ENCODE data around the gene TCF12.
"Not testable (repeated sequence)": the region's sequence is repeated elsewhere in the genome, so short reads cannot be mapped to it uniquely, and the experiment has no call there.

The TCF12 gene

DNA sequence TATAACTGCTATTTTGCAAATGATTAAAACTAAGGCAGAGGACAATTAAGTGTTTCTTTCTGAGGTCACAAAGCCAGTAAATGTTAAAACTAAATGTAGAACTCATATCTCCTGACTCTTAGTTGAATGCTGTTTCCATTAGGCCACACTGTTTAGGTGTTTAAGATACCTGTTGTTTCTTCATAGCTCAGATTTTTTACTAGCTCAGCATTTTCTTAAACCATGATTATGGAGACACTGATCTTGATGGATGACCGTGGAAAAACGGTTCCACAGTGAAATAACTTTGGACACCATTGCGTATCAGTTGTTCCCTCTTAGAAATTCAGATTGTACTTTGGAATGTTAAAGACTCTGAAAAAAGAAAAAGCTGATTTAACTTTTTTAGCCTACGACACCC lies 177.5 kb downstream of the TCF12 start:
- no peaks in the 10 kb centered on the region for H3K27me3 Mint-ChIP-seq
- no peaks in the 10 kb centered on the region for H3K9me3 Mint-ChIP-seq (ENCODE audit: low read depth)
- no peak overlapping the region for H3K4me3 Mint-ChIP-seq
- peaks cover 15% of the 10 kb centered on the region for H3K4me1 Mint-ChIP-seq (ENCODE audit: low read depth)
- H3K36me3 Mint-ChIP-seq = peaks cover 26% of the 10 kb centered on the region
- H3K27ac Mint-ChIP-seq = no peak overlapping the region

DNA sequence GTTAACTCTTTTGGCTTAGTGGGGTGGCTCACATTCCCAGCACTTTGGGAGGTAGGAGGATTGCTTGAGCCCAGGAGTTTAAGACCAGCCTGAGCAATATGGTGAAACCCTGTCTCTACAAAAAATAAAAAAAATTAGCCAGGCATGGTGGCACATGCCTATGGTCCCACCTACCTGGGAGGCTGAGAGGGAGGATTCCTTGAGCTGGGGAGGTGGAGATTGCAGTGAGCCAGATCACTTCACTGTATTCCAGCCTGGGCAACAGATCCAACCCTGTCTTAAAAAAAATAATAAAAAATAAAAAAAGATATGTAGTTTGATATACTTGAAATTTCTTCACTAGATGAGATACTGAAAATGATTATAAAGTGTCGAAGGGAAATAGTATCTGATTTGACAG lies 178.8 kb downstream of the TCF12 start:
- no peaks in the 10 kb centered on the region for H3K27me3 Mint-ChIP-seq
- no peak overlapping the region for H3K27ac Mint-ChIP-seq
- H3K4me1 Mint-ChIP-seq (ENCODE audit: low read depth) = peaks cover 3% of the 10 kb centered on the region
- no peak overlapping the region for H3K4me3 Mint-ChIP-seq
- H3K9me3 Mint-ChIP-seq (ENCODE audit: low read depth) = no peaks in the 10 kb centered on the region
- H3K36me3 Mint-ChIP-seq = peaks cover 21% of the 10 kb centered on the region

DNA sequence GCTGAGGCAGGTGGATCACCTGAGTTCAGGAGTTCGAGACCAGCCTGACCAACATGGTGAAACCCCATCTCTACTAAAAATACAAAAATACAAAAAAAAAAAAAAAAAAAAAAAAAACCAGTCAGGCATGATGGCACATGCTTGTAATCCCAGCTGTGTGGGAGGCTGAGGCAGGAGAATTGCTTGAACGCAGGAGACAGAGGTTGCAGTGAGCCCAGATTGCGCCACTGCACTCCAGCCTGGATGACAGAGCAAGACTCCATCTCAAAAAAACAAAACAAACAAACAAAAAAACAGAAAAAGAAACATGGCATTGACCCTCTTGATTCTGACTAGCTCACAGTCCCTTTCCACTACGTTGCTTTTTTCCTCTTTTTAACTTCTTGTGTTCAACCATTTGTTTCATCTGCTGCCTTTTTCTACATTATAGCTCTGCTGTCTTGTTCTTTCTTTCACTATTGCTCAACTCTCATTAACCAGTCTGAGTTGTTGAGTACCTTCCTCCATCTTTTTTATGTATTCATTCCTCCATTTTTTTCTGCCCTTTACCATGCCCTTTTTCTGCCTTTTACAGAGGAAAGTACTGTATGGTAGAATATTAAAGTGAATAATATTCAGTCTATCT lies 179.6 kb downstream of the TCF12 start:
- H3K27me3 Mint-ChIP-seq; H3K9me3 Mint-ChIP-seq (ENCODE audit: low read depth); H3K4me1 Mint-ChIP-seq (ENCODE audit: low read depth); H3K27ac Mint-ChIP-seq; H3K4me3 Mint-ChIP-seq: not testable (repeated sequence)
- peaks cover 21% of the 10 kb centered on the region for H3K36me3 Mint-ChIP-seq

DNA sequence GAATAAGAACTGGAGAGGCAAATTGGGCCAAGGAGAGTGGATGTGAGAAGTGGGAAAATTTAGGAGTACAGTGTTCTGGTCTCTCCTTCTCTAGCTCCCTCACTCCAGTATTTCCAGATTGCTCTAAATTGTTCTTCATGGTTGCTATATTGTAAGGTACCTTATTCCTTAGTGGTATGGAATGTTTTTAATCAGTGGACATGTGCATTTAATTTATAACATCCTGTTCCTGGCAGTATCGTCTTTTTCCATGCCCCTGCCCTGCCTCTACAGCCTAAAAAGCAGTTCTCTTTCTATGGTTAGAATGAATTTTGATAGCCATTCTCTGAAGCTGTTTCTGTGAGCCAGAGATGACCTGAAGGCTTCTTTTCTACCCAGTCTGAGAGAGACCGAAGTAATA lies 180.5 kb downstream of the TCF12 start:
- H3K9me3 Mint-ChIP-seq (ENCODE audit: low read depth) = no peaks in the 10 kb centered on the region
- peaks cover 22% of the 10 kb centered on the region for H3K36me3 Mint-ChIP-seq
- H3K27me3 Mint-ChIP-seq = no peaks in the 10 kb centered on the region
- H3K4me3 Mint-ChIP-seq = no peak overlapping the region
- H3K27ac Mint-ChIP-seq = no peak overlapping the region
- H3K4me1 Mint-ChIP-seq (ENCODE audit: low read depth) = peaks cover 3% of the 10 kb centered on the region

DNA sequence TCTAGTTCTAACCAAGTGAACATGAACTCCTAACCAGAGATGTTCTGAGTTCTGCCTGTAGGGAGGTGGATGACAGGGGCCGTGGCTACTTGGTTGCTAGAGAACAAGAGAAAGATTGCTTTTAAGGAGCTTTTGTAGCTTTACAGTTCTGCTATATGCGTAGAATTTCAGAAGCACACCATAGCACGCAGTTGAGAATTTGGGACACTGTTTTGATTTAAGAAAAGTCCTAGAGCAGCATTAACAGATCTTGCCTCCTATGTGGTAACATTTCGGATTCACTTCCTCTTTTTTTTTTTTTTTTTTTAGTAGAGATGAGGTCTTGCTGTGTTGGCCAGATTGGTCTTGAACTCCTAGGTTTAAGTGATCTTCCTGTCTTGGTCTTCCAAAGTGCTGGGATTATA lies 181.7 kb downstream of the TCF12 start:
- no peaks in the 10 kb centered on the region for H3K27me3 Mint-ChIP-seq
- H3K4me3 Mint-ChIP-seq = no peak overlapping the region
- no peaks in the 10 kb centered on the region for H3K9me3 Mint-ChIP-seq (ENCODE audit: low read depth)
- peaks cover 19% of the 10 kb centered on the region for H3K36me3 Mint-ChIP-seq
- H3K4me1 Mint-ChIP-seq (ENCODE audit: low read depth) = peaks cover 3% of the 10 kb centered on the region
- H3K27ac Mint-ChIP-seq = no peak overlapping the region

DNA sequence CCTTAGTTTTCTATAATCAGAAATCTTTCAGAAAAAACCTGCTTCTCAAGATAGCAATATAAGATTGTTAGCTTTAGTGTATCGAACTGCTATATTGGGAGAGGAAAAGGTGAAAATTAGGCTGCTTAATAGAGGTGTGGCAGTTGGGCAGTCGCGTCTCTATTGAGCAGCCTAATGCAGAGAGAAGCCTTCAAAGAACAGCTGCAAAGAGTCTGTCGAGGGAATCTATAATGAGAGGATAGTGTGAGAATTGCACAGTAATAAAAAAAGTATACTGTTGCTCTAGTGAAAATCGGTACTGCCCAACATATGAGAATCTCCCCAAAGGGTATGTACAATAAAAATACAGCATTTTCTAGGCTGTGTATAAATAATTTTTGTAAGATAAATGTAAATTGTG lies 184.4 kb downstream of the TCF12 start:
- peaks cover 19% of the 10 kb centered on the region for H3K36me3 Mint-ChIP-seq
- H3K27ac Mint-ChIP-seq = no peak overlapping the region
- no peak overlapping the region for H3K4me3 Mint-ChIP-seq

DNA sequence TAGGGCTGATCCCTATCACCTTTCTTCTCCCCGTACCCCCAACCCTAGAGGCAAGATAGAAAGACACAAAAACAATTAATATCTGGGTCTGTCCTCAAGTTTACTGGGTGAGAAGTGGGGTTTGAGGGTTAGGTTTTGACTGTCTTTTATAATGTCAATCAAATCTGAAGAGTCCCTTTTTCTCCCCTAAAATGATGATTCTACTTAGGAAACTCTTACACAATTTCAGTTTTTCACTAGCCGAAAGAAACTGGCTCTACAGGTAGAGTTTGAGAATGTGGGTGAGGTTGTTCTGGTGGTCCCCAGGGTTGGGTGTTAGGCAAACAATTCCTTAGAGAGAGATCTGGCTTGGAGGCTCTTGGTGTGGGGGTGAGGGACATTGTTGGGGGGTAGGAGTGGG lies 189.9 kb downstream of the TCF12 start:
- H3K9me3 Mint-ChIP-seq (ENCODE audit: low read depth) = no peaks in the 10 kb centered on the region
- peaks cover 11% of the 10 kb centered on the region for H3K36me3 Mint-ChIP-seq
- H3K4me1 Mint-ChIP-seq (ENCODE audit: low read depth) = peaks cover 4% of the 10 kb centered on the region
- no peak overlapping the region for H3K27ac Mint-ChIP-seq
- no peaks in the 10 kb centered on the region for H3K27me3 Mint-ChIP-seq
- H3K4me3 Mint-ChIP-seq = no peak overlapping the region

More for the DNA sequence above, 184.4 kb downstream of the TCF12 start:
- H3K4me1 Mint-ChIP-seq (ENCODE audit: low read depth) = peaks cover 3% of the 10 kb centered on the region
- no peaks in the 10 kb centered on the region for H3K9me3 Mint-ChIP-seq (ENCODE audit: low read depth)
- no peaks in the 10 kb centered on the region for H3K27me3 Mint-ChIP-seq

DNA sequence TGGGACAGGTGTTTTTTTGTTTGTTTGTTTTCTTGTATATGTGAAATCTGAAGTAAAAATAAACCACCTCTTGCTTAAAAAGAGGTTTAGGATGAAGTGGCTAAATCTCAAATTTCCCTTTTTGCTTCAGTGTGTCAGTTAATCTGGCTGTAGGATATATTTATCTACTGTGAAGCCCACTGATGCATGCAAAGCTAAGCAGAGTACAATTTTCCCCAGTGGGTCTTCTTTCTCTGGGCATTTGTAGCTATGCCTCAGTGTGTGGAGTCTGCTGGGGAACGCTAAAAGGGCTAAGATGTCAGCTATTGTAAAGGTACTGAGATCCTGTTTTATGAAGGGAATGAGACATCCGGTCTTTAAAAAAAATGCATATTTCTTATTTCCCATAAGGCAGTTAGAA lies 190.6 kb downstream of the TCF12 start:
- H3K36me3 Mint-ChIP-seq = peaks cover 7% of the 10 kb centered on the region
- no peaks in the 10 kb centered on the region for H3K27me3 Mint-ChIP-seq
- H3K27ac Mint-ChIP-seq = no peak overlapping the region
- H3K4me1 Mint-ChIP-seq (ENCODE audit: low read depth) = peaks cover 8% of the 10 kb centered on the region
- H3K4me3 Mint-ChIP-seq = no peak overlapping the region
- no peaks in the 10 kb centered on the region for H3K9me3 Mint-ChIP-seq (ENCODE audit: low read depth)

DNA sequence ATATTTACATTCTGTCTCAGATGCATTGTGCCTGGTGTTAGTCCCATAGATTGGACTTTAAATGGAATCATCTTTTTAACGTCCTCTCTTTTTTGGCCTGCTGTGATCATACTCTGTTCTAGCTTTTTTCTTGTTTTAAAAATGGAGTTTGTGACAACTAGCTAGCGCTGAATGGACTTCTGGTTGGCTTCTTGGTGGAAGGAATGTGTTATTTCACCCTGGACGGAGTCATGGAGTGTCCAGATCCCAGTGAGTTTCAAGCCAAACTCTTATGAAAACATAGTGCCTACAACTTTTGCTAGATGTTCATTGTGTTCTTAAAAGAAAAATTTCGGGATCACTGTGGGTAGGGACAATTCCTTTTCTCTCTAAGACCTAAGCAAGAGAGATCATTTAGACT lies 192.6 kb downstream of the TCF12 start:
- Mint-ChIP-seq H3K27ac (no peak overlapping the region), H3K9me3 (ENCODE audit: low read depth) (no peaks in the 10 kb centered on the region)

DNA sequence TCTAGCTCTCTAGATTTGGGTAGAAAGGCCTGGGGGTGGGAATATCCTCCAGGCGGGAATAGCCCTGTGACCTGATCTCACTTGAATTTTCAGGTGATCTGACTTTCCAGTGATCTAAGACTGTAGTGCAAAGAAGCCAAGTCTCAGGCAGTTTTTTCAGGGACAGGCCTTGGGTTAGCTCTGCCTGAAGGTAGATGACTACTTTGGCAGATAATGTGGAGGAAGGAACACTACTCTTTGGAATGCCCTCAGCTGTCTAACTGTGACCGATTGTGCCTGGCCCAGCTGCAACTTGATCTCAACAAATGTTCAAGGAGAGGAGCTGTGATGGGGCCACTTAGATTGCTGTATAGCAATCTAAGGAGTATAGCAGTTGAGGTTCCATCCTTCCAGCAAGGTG lies 193.7 kb downstream of the TCF12 start:
- no peaks in the 10 kb centered on the region for H3K9me3 Mint-ChIP-seq (ENCODE audit: low read depth)
- no peak overlapping the region for H3K4me3 Mint-ChIP-seq
- peaks cover 9% of the 10 kb centered on the region for H3K4me1 Mint-ChIP-seq (ENCODE audit: low read depth)
- H3K27ac Mint-ChIP-seq = no peak overlapping the region
- peaks cover 5% of the 10 kb centered on the region for H3K36me3 Mint-ChIP-seq
- no peaks in the 10 kb centered on the region for H3K27me3 Mint-ChIP-seq

More for the DNA sequence above, 192.6 kb downstream of the TCF12 start:
- H3K4me1 Mint-ChIP-seq (ENCODE audit: low read depth) = peaks cover 9% of the 10 kb centered on the region
- no peak overlapping the region for H3K4me3 Mint-ChIP-seq
- H3K27me3 Mint-ChIP-seq = no peaks in the 10 kb centered on the region
- H3K36me3 Mint-ChIP-seq = peaks cover 9% of the 10 kb centered on the region

DNA sequence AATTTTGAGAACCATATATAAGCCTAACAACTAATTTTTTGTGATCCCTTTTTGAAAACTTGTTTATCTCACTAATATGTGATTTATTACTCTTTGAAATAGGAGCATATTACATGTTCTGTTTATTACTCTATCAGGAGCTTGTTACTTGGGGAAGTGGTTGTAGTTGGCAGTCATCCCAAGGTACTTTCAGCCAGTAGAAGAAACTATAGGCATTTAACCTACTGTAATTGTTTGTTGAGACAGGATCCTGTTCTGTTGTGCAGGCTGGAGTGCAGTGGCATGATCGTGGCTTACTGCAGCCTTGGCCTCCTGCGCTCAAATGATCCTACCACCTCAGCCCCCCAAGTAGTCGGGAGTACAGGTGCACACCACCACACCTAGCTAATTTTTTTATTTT lies 195.6 kb downstream of the TCF12 start:
- Mint-ChIP-seq H3K9me3 (ENCODE audit: low read depth) (no peaks in the 10 kb centered on the region), H3K27me3 (no peaks in the 10 kb centered on the region), H3K4me3 (no peak overlapping the region), H3K36me3 (peaks cover 4% of the 10 kb centered on the region), H3K27ac (no peak overlapping the region), H3K4me1 (ENCODE audit: low read depth) (peaks cover 18% of the 10 kb centered on the region)

DNA sequence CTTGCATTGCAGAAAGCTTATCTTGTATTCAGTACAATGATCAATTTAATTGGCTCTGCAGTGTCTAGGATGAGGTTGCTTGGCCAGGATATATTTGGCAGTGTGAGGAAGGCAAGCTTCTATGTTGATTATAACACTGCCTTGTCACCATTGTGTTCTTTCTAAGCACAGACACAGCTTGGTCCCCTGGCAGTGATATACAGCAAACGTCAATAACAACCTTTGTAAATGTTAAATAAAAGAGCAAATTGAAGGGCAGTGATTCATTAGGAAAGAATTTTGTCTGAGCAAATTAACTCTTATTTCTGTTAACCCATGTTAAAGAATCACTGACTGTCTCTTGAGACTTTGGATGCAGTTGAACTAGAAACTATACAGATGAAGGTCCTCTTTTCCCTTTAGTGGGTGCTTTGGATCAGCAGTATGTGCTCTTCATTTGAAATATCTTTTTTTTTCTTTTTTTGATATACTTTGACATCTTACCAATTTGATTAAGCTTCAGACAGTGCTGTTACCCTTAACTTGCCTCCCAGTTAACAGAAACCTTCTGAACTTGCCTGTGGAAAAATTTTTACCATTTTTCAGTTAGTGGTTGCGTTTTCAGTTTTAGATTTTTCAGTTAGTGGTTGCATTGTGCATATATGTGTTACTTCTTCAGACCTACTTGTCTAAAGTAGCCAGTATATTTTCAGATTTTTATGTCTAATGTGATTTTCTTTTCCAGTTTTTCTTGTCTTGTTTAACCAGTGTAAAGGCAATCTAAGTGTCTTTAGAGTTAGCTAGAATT lies 199.8 kb downstream of the TCF12 start:
- H3K36me3 Mint-ChIP-seq = peaks cover 15% of the 10 kb centered on the region
- H3K27me3 Mint-ChIP-seq = no peaks in the 10 kb centered on the region
- peaks cover 25% of the 10 kb centered on the region for H3K4me1 Mint-ChIP-seq (ENCODE audit: low read depth)
- H3K4me3 Mint-ChIP-seq = no peak overlapping the region
- H3K27ac Mint-ChIP-seq = no peak overlapping the region
- H3K9me3 Mint-ChIP-seq (ENCODE audit: low read depth) = no peaks in the 10 kb centered on the region

DNA sequence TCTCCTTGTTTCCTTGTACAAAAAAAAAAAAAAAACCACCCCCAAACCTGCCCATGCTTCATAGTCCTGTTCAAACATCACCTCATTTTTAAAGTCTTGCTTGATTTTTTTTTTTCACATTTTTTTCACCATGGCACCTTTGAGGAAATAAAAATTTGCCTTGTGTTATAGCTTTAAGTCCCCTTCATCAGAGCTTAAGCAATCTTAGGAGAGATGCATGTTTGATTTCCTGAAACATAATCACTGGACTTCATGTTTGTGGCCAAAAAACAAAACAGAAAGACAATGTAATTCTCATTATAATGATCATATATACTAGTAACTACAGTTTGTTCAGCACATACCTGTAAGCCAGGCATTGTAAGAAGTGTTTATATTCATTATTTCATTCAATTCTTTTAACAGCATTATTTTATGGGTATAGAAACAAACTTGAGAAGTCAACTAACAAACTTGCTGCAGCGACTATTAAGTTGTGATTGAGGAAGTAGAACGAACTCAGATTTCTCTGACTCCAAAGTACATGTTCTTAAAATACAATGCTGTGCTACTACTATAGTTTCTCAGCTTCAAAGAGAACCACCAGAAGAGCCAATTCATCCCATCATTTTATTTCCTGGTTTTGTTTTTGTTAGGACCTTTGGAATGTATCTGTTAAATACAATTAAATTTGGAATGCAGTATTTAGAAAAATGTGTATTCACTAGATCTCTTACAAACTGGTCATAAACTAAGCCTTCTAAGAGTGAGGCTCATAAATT lies 203.8 kb downstream of the TCF12 start:
- Mint-ChIP-seq H3K9me3 (ENCODE audit: low read depth) (no peaks in the 10 kb centered on the region), H3K4me3 (no peak overlapping the region), H3K27me3 (no peaks in the 10 kb centered on the region), H3K27ac (no peak overlapping the region), H3K36me3 (peaks cover 23% of the 10 kb centered on the region), H3K4me1 (ENCODE audit: low read depth) (peaks cover 21% of the 10 kb centered on the region)

DNA sequence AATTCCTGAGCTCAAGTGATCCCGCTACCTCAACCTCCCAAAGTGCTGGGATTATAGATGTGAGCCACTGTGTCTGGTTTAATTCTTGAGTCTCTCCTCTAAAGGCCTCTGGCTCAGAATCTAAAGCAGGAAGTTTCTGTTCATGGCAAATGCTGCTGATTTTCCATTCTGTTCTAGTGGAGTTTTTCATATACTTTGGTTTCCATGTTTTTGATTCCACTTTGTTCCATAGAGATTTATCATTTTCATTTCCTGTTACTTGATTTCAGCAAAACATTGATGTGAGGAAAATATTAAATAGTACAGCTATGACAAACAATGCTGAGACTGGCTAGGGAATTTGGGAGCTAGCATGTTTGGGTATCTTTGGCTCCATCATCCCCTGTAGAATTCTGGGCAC lies 205.6 kb downstream of the TCF12 start:
- H3K36me3 Mint-ChIP-seq = peaks cover 30% of the 10 kb centered on the region
- H3K4me1 Mint-ChIP-seq (ENCODE audit: low read depth) = peaks cover 13% of the 10 kb centered on the region

DNA sequence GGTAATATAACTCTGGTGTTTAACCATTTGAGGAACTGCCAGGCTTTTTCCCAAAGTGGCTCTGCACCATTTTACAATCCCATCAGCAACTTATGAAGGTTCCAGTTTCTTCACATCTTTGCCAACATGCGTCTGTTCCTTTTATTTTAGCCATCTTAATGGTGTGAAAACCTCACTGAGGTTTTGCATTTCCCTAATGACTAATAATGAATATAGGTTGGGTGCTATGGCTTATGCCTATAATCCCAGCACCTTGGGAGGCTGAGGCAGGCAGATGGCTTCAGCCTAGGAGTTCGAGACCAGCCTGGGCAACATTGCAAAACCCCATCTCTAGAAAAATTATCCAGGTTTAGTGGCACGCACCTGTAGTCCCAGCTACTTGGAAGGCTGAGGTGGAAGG lies 210.6 kb downstream of the TCF12 start:
- Mint-ChIP-seq H3K9me3 (ENCODE audit: low read depth) (no peaks in the 10 kb centered on the region), H3K4me1 (ENCODE audit: low read depth) (peaks cover 45% of the 10 kb centered on the region), H3K4me3 (no peak overlapping the region), H3K27ac (no peak overlapping the region), H3K27me3 (no peaks in the 10 kb centered on the region), H3K36me3 (peaks cover 35% of the 10 kb centered on the region)

More for the DNA sequence above, 205.6 kb downstream of the TCF12 start:
- Mint-ChIP-seq H3K4me3 (no peak overlapping the region), H3K9me3 (ENCODE audit: low read depth) (no peaks in the 10 kb centered on the region), H3K27me3 (no peaks in the 10 kb centered on the region), H3K27ac (no peak overlapping the region)

All from activated naive CD8-positive, alpha-beta T cell (primary cell).